Esophagus muscularis mucosa (tissue), 4 donors: ENCODE results near the gene RMI2. TPM values are rescaled to one million over a fixed set of nuclear protein-coding genes. Genes with fewer than 3 reads are reported as not detected.
"Not testable (repeated sequence)": the region's sequence is repeated elsewhere in the genome, so short reads cannot be mapped to it uniquely, and the experiment has no call there.

Experiments
- DNase-seq: peaks from one replicate; pipeline ENCODE4 v3.0.0-alpha.2; 2017; ENCODE audit errors: extremely low spot score
- H3K27ac ChIP-seq, 4 donors: fragments of 200-600 bp; sonication (generic); replicated peaks in 1 of 4; 1 replicate in 3 of 4; 2 replicates in 1 of 4; pipeline ENCODE4 v1.5.1; 2016 to 2019; ENCODE audit warnings: mild to moderate bottlenecking in 1 of 4
- H3K27me3 ChIP-seq, 4 donors: fragments of 200-600 bp; sonication (generic); one replicate each; pipeline versions ENCODE4 v1.5.1 to v1.6.0; 2016 to 2019
- H3K36me3 ChIP-seq, 4 donors: fragments of 200-600 bp; sonication (generic); one replicate each; pipeline ENCODE4 v1.5.1; 2016 to 2019
- H3K4me1 ChIP-seq, 4 donors: fragments of 200-600 bp; sonication (generic); one replicate each; pipeline ENCODE4 v1.5.1; 2016 to 2019
- H3K4me3 ChIP-seq, 4 donors: fragments of 200-600 bp; sonication (generic); 1 replicate in 2 of 4; 2 replicates in 2 of 4; pipeline ENCODE4 v1.5.1; 2016 to 2019; ENCODE audit warnings: mild to moderate bottlenecking in 4 of 4, moderate library complexity in 1 of 4
- H3K9me3 ChIP-seq, 4 donors: fragments of 200-600 bp; sonication (generic); 1 replicate in 3 of 4; 2 replicates in 1 of 4; pipeline ENCODE4 v1.5.1; 2016 to 2019
- EP300 ChIP-seq: sonication (generic); formaldehyde crosslinking; IDR thresholded peaks from one replicate; pipeline ENCODE4 v1.6.1; 2017; ENCODE audit warnings: antibody characterized with exemption
- POLR2A ChIP-seq: fragments of 450-650 bp; IDR thresholded peaks from one replicate; pipeline ENCODE4 v1.6.1; 2017; ENCODE audit warnings: antibody characterized with exemption, moderate library complexity, mild to moderate bottlenecking, low read depth
- POLR2AphosphoS5 ChIP-seq, 2 donors: sonication (generic); formaldehyde crosslinking; IDR thresholded peaks; one replicate each; pipeline ENCODE4 v1.6.1; 2017; ENCODE audit warnings: antibody characterized with exemption in 2 of 2
- WGBS: methylation state at CpG from one replicate; pipeline ENCODE4 v1.1.5; 2018; 5-methylcytosine and 5-hydroxymethylcytosine counted together
- intact Hi-C: fragments of 100-400 bp; cut with DNase I; formaldehyde crosslinking; loops from one replicate; pipeline ENCODE4 v1.15.1; 2023
- total RNA-seq, 4 donors: library from RNA; depleted of rRNA; stranded (reverse); fragments of >200 nt; gene quantifications; one replicate each; pipeline versions ENCODE4 v1.1.0 to v1.2.1, GENCODE V29; 2016
- TF ChIP-seq, protein P1 (sequence below), 3 experiments: fragments of 200-600 bp in 2 of 3; fragments of 450-650 bp in 1 of 3; sonication (generic) in 2 of 3; IDR thresholded peaks; one replicate each; pipeline ENCODE4 v1.5.1; 2017 to 2019; ENCODE audit warnings: antibody characterized with exemption in 3 of 3, mild to moderate bottlenecking in 2 of 3, moderate library complexity in 1 of 3

Gene RMI2
- total RNA-seq, 4 donors from 2014 or later = 0.29 to 1.7 (median 0.33) TPM; not detected in 1

DNA sequence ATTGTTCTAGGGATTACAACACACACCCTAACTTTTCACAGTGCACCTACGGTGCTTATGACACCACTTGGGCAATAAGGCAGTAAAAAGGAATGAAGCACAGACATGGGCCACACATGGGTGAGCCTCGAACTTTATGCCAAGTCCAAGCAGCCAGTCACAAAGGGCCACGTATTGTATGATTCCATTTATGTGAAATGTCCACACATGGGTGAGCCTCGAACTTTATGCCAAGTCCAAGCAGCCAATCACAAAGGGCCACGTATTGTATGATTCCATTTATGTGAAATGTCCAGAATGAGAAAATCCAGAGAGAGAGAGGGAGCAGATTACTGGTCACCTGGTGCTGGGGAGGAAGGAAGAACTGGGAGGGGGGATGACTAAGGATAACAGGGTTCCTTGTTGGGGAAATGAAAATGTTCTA is 22.2 kb downstream of the RMI2 start:
- no peak for DNase-seq
- Histone ChIP-seq H3K36me3 (no peaks in the 10 kb centered on the region), H3K9me3 (no peaks in the 10 kb centered on the region), H3K4me1 (peaks cover 0 to 4% (median 0%) of the 10 kb centered on the region in 4 donors), H3K27me3 (no peaks in the 10 kb centered on the region), H3K4me3 (no peak overlapping the region), H3K27ac (no peak overlapping the region)
- 86% methylated on average over 5 of the region's 5 CpGs for WGBS
- intact Hi-C loops = no loop called here
- TF ChIP-seq POLR2AphosphoS5 (IDR thresholded peaks at IDR 0.05) = no peak
- TF ChIP-seq POLR2A = no peak
- TF ChIP-seq, protein P1, sequence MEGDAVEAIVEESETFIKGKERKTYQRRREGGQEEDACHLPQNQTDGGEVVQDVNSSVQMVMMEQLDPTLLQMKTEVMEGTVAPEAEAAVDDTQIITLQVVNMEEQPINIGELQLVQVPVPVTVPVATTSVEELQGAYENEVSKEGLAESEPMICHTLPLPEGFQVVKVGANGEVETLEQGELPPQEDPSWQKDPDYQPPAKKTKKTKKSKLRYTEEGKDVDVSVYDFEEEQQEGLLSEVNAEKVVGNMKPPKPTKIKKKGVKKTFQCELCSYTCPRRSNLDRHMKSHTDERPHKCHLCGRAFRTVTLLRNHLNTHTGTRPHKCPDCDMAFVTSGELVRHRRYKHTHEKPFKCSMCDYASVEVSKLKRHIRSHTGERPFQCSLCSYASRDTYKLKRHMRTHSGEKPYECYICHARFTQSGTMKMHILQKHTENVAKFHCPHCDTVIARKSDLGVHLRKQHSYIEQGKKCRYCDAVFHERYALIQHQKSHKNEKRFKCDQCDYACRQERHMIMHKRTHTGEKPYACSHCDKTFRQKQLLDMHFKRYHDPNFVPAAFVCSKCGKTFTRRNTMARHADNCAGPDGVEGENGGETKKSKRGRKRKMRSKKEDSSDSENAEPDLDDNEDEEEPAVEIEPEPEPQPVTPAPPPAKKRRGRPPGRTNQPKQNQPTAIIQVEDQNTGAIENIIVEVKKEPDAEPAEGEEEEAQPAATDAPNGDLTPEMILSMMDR (IDR thresholded peaks at IDR 0.05) = no peak
- TF ChIP-seq EP300 = no peak

DNA sequence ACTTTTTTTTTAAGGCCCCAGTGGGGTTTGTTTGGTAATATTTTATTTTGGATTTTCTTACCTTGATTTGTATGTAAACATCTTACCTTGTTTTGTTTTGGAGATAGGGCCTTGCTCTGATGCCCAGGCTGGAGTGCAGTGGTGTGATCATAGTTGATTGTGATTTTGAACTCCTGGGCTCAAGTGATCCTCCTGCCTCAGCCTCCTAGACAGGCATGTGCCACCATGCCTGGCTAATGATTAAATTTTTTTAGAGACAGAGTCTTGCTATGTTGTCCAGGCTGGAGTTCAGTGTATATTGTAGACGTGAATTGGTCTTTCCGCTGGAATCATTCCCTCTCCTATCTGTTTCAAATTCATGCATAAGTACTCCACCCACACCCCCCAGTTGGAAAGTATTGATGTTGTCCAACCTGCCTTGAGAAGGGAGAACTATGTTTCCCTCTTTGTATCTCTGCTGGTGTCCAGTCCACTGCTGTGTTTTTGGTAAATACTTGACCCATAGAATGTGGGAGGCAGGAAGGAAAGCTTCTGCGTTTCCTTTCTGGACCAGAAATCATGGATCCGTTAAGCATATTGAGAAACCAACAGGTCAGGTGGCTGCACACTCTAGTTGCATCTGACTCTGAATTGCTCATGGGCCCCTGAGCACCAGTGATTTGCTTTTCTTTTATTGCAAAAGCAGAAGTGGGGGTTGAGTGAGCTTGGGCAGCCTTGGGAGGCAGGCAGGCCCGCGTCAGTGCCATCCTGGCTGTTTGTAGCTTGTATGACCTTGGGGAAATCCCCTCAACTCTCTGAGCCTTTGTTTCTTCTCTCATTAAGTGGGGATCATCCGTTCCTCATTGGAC is 25.0 kb downstream of the RMI2 start:
- DNase-seq = no peak
- Histone ChIP-seq H3K27me3 (no peaks in the 10 kb centered on the region), H3K9me3 (no peaks in the 10 kb centered on the region), H3K27ac (no peak overlapping the region), H3K4me1 (no peaks in the 10 kb centered on the region), H3K4me3 (no peak overlapping the region), H3K36me3 (no peaks in the 10 kb centered on the region)
- no peak for TF ChIP-seq POLR2A
- TF ChIP-seq, protein P1 (IDR thresholded peaks at IDR 0.05) = no peak
- TF ChIP-seq POLR2AphosphoS5 (IDR thresholded peaks at IDR 0.05) = no peak
- no peak for TF ChIP-seq EP300
- intact Hi-C loops = no loop called here
- 75% methylated on average over 6 of the region's 7 CpGs for WGBS

GRCh38 chr16:11370932-11371279 is 25.6 kb downstream of the RMI2 start:
- intact Hi-C loops, H3K4me3 ChIP-seq, H3K27ac ChIP-seq, H3K36me3 ChIP-seq, DNase-seq, H3K4me1 ChIP-seq, H3K9me3 ChIP-seq, H3K27me3 ChIP-seq: not testable (repeated sequence)
- WGBS = 90% methylated on average over 13 of the region's 13 CpGs

GRCh38 chr16:11372073-11372828 is 27.0 kb downstream of the RMI2 start:
- intact Hi-C loops = no loop called here
- H3K27me3 ChIP-seq = no peaks in the 10 kb centered on the region
- DNase-seq = no peak
- H3K4me1 ChIP-seq = no peaks in the 10 kb centered on the region
- H3K4me3 ChIP-seq = no peak overlapping the region
- WGBS = 80% methylated on average over 8 of the region's 10 CpGs
- no peaks in the 10 kb centered on the region for H3K36me3 ChIP-seq
- TF ChIP-seq POLR2A (no peak), EP300 (no peak), POLR2AphosphoS5 (IDR thresholded peaks at IDR 0.05) (no peak)
- TF ChIP-seq, protein P1 (IDR thresholded peaks at IDR 0.05) = no peak
- H3K27ac ChIP-seq = no peak overlapping the region
- H3K9me3 ChIP-seq = no peaks in the 10 kb centered on the region

GRCh38 chr16:11372829-11373306 is 27.6 kb downstream of the RMI2 start:
- DNase-seq = no peak
- no peak overlapping the region for H3K4me3 ChIP-seq
- intact Hi-C loops = no loop called here
- H3K36me3 ChIP-seq = no peaks in the 10 kb centered on the region
- H3K9me3 ChIP-seq = no peaks in the 10 kb centered on the region
- no peak overlapping the region for H3K27ac ChIP-seq
- 78% methylated on average over 6 of the region's 6 CpGs for WGBS
- H3K27me3 ChIP-seq = no peaks in the 10 kb centered on the region
- TF ChIP-seq EP300 (no peak), POLR2A (no peak), POLR2AphosphoS5 (IDR thresholded peaks at IDR 0.05) (no peak)
- TF ChIP-seq, protein P1 (IDR thresholded peaks at IDR 0.05) = no peak
- H3K4me1 ChIP-seq = no peaks in the 10 kb centered on the region
